K562 (cell line): ENCODE data around the gene UFC1. TPM values are rescaled to one million over a fixed set of nuclear protein-coding genes. Genes with fewer than 3 reads are reported as not detected.

ENCODE experiments used
- ATF2 ChIP-seq: sonication (generic); formaldehyde crosslinking; IDR thresholded peaks from 2 replicates; pipeline ENCODE4 v1.8.1; 2022; ENCODE audit warnings: missing genetic modification reagents
- BRD4 ChIP-seq: fragments of 200-600 bp; sonication (generic); IDR thresholded peaks from 2 replicates; pipeline ENCODE4 v1.6.1; 2017; ENCODE audit warnings: inconsistent platforms
- CBX2 ChIP-seq: fragments of 200-600 bp; sonication (generic); IDR thresholded peaks from one replicate; pipeline ENCODE4 v1.6.1; 2012; ENCODE audit warnings: mild to moderate bottlenecking, low read length, inconsistent platforms; ENCODE audit not compliant: insufficient read depth, poor library complexity, severe bottlenecking
- CHD1 ChIP-seq: fragments of 200-600 bp; sonication (generic); IDR thresholded peaks from one replicate; pipeline ENCODE4 v1.6.1; 2012; ENCODE audit warnings: mild to moderate bottlenecking, moderate library complexity, low read length, inconsistent platforms
- CREB3L1 ChIP-seq: fragments of 450-650 bp; IDR thresholded peaks from 2 replicates; pipeline ENCODE4 v1.6.1; 2014; ENCODE audit warnings: low read depth, mild to moderate bottlenecking, moderate library complexity, borderline replicate concordance
- ETS2 ChIP-seq: IDR thresholded peaks from 2 replicates; pipeline ENCODE4 v1.6.1; 2016; ENCODE audit warnings: borderline replicate concordance, missing genetic modification characterization, mild to moderate bottlenecking, moderate library complexity, missing compliant biosample characterization; ENCODE audit not compliant: poor library complexity, severe bottlenecking
- FOXK2 ChIP-seq, 2 experiments: fragments of 450-650 bp; IDR thresholded peaks in 1 of 2; conservative IDR thresholded peaks in 1 of 2; 2 replicates each; pipeline ENCODE4 v1.6.1; 2016; ENCODE audit warnings: low read depth in 2 of 2, mild to moderate bottlenecking in 1 of 2
- HNRNPLL ChIP-seq: fragments of 200-400 bp; formaldehyde crosslinking; IDR thresholded peaks from 2 replicates; pipeline ENCODE4 v1.6.1; 2017; ENCODE audit warnings: low read length, low read depth, mild to moderate bottlenecking; ENCODE audit not compliant: poor library complexity, severe bottlenecking
- HNRNPUL1 ChIP-seq: fragments of 200-400 bp; formaldehyde crosslinking; IDR thresholded peaks from 2 replicates; pipeline ENCODE4 v1.6.1; 2017; ENCODE audit warnings: low read length
- MTA2 ChIP-seq: fragments of 450-650 bp; IDR thresholded peaks from 2 replicates; pipeline ENCODE4 v1.6.1; 2016; ENCODE audit warnings: low read depth
- NUFIP1 ChIP-seq: fragments of 450-650 bp; IDR thresholded peaks from 2 replicates; pipeline ENCODE4 v1.6.1; 2018; ENCODE audit not compliant: partially characterized antibody
- PKNOX1 ChIP-seq: fragments of 450-650 bp; IDR thresholded peaks from 2 replicates; pipeline ENCODE4 v1.6.1; 2016
- SMAD4 ChIP-seq: fragments of 250-450 bp; sonication (Bioruptor Pico); conservative IDR thresholded peaks from 2 replicates; pipeline ENCODE4 v1.8.0; 2021; ENCODE audit warnings: inconsistent platforms, mild to moderate bottlenecking, moderate library complexity
- THAP7 ChIP-seq: fragments of 250-450 bp; sonication (Bioruptor Pico); IDR thresholded peaks from 2 replicates; pipeline ENCODE4 v1.5.0; 2021
- ZBTB34 ChIP-seq: fragments of 250-450 bp; sonication (Bioruptor Pico); IDR thresholded peaks from 2 replicates; pipeline ENCODE4 v1.8.0; 2021; ENCODE audit warnings: mild to moderate bottlenecking, moderate library complexity
- ZNF12 ChIP-seq: sonication (generic); formaldehyde crosslinking; IDR thresholded peaks from 2 replicates; pipeline ENCODE4 v1.4.0; 2020; ENCODE audit warnings: mild to moderate bottlenecking, missing genetic modification reagents
- ZNF277 ChIP-seq: fragments of 250-450 bp; sonication (Bioruptor Pico); IDR thresholded peaks from 2 replicates; pipeline ENCODE4 v1.8.0; 2022; ENCODE audit warnings: inconsistent platforms, mild to moderate bottlenecking, moderate library complexity, borderline replicate concordance
- polyA plus RNA-seq, 8 experiments: library from polyadenylated mRNA; depleted of rRNA in 4 of 8; stranded (reverse) in 5 of 8; unstranded in 3 of 8; fragments of >200 nt; fragmentation: Nextera tagmentation in 2 of 8; fragmentation: Illumina TruSeq in 1 of 8; extraction: Ambion mirVana in 2 of 8; extraction: Trizol in 1 of 8; gene quantifications; 2 replicates each; pipeline versions ENCODE4 v1.2.1 to v1.2.3, GENCODE V29; 2011 to 2014; ENCODE audit warnings: inconsistent platforms in 1 of 8, missing spikeins in 1 of 8
- total RNA-seq, 7 experiments: library from RNA; depleted of rRNA in 6 of 7; stranded (reverse); fragments of >200 nt in 6 of 7; fragmentation: Illumina TruSeq in 2 of 7; extraction: Trizol in 2 of 7; gene quantifications; 2 replicates each; pipeline versions ENCODE4 v1.2.1 to v1.2.3, GENCODE V29; 2011 to 2021; ENCODE audit warnings: low replicate concordance in 1 of 7

UFC1 gene
- total and polyA plus RNA-seq, 9 of the 15 experiments (the other 6 are each of a cell fraction or from before 2014, with no cell fraction given): 92.8 to 220 (median 161) TPM

GRCh38 chr1:161177936-161178244, 24.1 kb downstream of the UFC1 start (continued):
- no peak for TF ChIP-seq CREB3L1
- no peak for TF ChIP-seq SMAD4 (CRISPR knock-in tag)
- no peak for TF ChIP-seq BRD4
- TF ChIP-seq FOXK2 (conservative IDR thresholded peaks at IDR 0.05 in 1 of 2, IDR thresholded peaks at IDR 0.05 in 1 of 2; ENCODE audit: low read depth in 2 of 2): no peak; a peak in 1 of 4 replicates
- TF ChIP-seq THAP7 (CRISPR knock-in tag): no peak
- TF ChIP-seq PKNOX1: no peak
- TF ChIP-seq CHD1: no peak
- TF ChIP-seq HNRNPUL1: no peak
- no peak for TF ChIP-seq ZNF277 (CRISPR knock-in tag)
- no peak for TF ChIP-seq NUFIP1
- TF ChIP-seq ZNF12 (CRISPR knock-in tag): no peak
- no peak for TF ChIP-seq MTA2
- TF ChIP-seq ZBTB34 (CRISPR knock-in tag): no peak
- TF ChIP-seq HNRNPLL: no peak
- no peak for TF ChIP-seq CBX2
- TF ChIP-seq ATF2 (CRISPR knock-in tag): no peak
- no peak for TF ChIP-seq ETS2 (tag)
